ENCODE data around the gene ARIH2.

ARIH2 gene

DNA sequence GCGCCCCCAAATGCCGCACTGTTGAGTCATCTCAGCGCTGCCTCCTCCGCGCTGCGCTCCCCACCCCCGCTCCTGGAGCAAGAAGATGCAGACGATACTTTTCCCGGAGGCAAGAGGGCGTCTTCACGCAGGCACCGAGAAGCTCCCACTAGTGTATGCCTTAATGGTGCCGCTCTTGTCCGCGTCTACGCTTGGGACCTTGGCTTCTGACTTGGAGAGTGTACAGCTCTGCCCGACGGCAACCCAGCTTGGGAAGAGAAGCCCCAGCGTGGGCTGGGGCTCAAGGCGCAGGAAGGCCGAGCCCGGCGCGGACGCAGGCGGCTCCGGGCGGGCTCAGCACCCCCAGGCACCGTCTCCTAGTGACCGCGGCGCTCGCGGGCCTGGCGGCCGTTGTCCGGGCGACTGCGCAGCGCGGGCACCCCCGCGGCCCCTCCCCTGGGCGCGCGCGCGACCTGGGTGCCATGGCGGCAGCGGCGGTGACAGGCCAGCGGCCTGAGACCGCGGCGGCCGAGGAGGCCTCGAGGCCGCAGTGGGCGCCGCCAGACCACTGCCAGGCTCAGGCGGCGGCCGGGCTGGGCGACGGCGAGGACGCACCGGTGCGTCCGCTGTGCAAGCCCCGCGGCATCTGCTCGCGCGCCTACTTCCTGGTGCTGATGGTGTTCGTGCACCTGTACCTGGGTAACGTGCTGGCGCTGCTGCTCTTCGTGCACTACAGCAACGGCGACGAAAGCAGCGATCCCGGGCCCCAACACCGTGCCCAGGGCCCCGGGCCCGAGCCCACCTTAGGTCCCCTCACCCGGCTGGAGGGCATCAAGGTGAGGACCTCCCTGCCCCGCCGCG lies 71.4 kb downstream of the ARIH2 start, which contains the start of gene P4HTM:
Gene P4HTM, plus strand, starts transcription at position 446 of the 840 bp plus-strand sequence. Its CDS starts 16 bp downstream, at position 462.
- TF ChIP-seq, protein P1, sequence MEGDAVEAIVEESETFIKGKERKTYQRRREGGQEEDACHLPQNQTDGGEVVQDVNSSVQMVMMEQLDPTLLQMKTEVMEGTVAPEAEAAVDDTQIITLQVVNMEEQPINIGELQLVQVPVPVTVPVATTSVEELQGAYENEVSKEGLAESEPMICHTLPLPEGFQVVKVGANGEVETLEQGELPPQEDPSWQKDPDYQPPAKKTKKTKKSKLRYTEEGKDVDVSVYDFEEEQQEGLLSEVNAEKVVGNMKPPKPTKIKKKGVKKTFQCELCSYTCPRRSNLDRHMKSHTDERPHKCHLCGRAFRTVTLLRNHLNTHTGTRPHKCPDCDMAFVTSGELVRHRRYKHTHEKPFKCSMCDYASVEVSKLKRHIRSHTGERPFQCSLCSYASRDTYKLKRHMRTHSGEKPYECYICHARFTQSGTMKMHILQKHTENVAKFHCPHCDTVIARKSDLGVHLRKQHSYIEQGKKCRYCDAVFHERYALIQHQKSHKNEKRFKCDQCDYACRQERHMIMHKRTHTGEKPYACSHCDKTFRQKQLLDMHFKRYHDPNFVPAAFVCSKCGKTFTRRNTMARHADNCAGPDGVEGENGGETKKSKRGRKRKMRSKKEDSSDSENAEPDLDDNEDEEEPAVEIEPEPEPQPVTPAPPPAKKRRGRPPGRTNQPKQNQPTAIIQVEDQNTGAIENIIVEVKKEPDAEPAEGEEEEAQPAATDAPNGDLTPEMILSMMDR (IDR thresholded peaks at IDR 0.05), result peak; percentile 48; the same call in 1 of the 2 replicates

DNA sequence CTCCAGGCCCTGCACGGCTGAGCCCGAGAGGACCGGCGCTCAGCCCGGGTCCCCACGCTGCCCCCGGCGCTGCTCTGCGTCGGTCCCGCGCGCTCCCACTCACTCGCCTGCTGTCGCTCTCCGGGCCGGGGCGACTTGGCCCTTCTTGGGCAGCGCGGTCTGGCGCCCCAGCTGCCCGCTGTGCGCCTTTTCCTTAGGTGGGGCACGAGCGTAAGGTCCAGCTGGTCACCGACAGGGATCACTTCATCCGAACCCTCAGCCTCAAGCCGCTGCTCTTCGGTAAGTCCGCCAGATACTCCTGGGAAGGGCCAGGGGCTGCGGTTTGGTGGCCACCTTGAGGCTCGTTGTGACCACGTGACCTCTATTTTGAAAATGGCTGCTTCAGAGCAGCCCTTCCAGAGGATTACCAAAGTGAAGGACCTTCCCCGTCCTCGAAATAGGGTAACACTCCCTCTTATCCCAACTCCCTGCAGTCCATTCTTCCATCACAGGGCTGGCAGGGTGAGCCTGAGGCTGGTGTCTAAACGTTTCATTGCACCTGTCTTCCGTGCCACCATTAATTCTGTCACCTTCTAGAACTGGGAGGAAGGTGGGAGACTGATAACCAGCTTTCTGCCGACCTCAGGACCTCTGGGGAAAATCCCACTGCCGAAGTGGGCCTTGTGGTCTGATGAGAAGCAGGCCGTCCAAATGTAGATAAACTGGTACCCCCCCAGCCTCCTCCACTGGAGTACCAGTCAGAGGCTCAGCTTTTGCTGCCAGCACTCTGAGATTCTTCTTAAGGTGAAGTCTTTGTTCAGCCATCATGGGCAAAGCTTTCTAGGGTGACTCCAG lies 72.2 kb downstream of the ARIH2 start:
- TF ChIP-seq, protein P1 (IDR thresholded peaks at IDR 0.05), result no peak

DNA sequence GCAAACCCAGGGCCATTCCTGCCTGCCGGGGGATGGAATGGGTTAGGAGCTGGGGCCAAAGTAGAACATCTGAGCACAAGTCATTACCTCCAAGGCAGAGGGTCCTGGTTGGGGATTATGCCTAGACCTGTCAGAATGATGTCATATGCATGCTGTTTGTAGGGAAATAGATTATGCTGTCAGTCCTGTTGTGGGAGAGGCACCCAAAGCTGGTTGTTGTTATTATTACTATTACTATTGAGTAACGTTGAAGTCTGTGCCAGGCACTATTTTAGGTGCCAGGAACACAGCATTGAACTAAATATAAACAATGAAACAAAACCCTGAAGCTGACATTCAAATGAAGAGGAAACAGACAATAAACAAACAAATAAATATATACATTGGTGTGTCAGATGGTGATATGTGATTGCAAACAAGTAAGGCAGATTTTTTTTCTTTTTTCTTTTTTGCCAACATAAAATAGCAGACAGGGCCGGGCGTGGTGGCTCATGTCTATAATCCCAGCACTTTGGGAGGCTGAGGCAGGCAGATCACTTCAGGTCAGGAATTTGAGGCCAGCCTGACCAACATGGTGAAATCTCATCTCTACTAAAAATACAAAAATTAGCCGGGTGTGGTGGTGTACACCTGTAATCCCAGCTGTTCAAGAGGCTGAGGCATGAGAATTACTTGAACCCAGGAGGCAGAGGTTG lies 73.4 kb downstream of the ARIH2 start:
- TF ChIP-seq, protein P1 (IDR thresholded peaks at IDR 0.05), result no peak

DNA sequence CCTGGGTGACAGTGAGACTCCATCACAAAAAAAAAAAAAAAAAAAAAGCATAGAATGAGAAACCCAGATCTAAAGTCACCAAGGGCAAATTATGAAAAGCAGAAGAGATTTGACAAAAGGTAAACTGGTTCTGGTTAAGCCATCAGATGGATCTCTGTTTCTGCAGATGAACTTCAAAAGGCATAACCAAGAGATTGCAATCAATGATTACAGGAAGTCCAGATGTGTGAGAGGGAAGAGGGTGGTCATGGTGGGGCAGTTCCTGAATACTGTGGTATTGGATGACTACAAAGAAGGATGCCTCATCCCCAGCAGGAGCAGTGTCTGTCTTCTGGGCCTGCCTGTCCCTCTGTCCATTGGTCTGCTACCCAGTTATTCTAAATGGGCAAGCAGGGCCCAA lies 75.2 kb downstream of the ARIH2 start:
- TF ChIP-seq, protein P1 (IDR thresholded peaks at IDR 0.05), result no peak

DNA sequence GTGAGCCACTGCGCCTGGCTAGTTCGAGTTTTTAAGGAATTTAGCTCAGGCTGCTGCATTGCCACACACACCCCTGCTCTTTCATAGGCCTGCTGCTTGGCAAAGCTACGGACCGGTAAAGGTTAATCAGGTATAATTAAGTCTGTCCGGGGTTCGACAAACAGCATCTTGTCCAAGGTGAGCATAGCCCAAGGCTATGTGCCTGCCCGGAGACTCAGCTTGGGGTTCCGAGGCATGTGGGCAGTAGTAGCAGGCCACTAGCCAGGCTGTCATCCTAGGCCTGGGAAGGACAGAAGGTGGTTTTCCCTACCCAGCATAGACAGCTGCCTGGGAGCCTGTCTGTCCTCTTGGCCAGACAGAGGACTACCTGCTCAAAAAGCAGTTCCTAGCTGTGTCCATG lies 78.0 kb downstream of the ARIH2 start:
- TF ChIP-seq, protein P1 (IDR thresholded peaks at IDR 0.05), result no peak

DNA sequence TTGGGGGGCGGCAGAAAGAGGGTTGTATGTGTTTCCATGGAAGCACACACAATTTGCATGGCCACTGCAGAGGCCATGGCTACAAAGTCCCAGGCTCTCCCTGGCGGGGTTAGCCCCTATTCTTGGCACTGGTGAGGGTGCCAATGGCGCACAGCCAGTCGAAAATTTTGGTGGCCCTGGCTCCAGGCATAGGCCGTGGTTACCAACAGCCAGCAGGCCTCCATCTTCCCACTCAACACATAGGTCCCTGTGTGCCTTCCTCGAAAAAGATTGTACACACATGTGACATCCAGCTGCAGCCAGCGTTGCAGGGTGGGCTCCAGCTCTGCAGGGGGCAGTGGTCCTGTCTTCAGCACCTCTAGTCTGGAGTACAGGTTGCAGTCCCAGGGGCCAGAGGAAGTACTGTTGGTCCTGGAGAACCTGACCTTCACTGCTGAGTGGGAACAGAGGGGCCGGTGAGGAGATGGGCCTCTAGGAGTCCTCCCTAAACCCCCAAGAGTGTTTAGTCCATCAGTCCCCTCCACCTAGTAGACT lies 78.5 kb downstream of the ARIH2 start:
- TF ChIP-seq, protein P1 (IDR thresholded peaks at IDR 0.05), result no peak

All from LNCAP (cell line).